Keratinocyte (primary cell): ENCODE results near the gene CCDC186.

Experiments
- CTCF ChIP-seq, 3 experiments: IDR thresholded peaks in 1 of 3; conservative IDR thresholded peaks in 1 of 3; optimal IDR thresholded peaks in 1 of 3; 2 replicates in 2 of 3; 3 replicates in 1 of 3; pipeline versions ENCODE3 to v1.5.1; 2011; ENCODE audit warnings: low read length in 3 of 3, mild to moderate bottlenecking in 3 of 3, moderate library complexity in 2 of 3, control low read depth in 1 of 3, inconsistent platforms in 1 of 3; ENCODE audit not compliant: insufficient read depth in 2 of 3; ENCODE audit errors: extremely low read depth in 1 of 3
- EZH2 ChIP-seq: IDR thresholded peaks from one replicate; pipeline ENCODE4 v1.6.1; 2012; ENCODE audit warnings: inconsistent platforms, mild to moderate bottlenecking, low read length, moderate library complexity

GRCh38 chr10:114073395-114074186 is 100.4 kb downstream of the CCDC186 start:
- TF ChIP-seq CTCF (optimal IDR thresholded peaks at IDR 0.05 in 1 of 3, IDR thresholded peaks at IDR 0.05 in 1 of 3, conservative IDR thresholded peaks at IDR 0.05 in 1 of 3; ENCODE audit: extremely low read depth in 1 of 3, insufficient read depth in 2 of 3, low read length in 3 of 3) (no peak), EZH2 (no peak)
